GM18873 (cell line): ENCODE measurements around the gene PLEKHA7.
"Not testable (repeated sequence)": the region's sequence is repeated elsewhere in the genome, so short reads cannot be mapped to it uniquely, and the experiment has no call there.

Experiments
- ATAC-seq: cut with Tn5 transposase; IDR thresholded peaks from one replicate; pipeline ENCODE4 v1.9.1; 2021; ENCODE audit warnings: mild to moderate bottlenecking, moderate library complexity, moderate number of reproducible peaks; ENCODE audit not compliant: unreplicated experiment, low FRiP score

Gene PLEKHA7

GRCh38 chr11:16977994-16978315, 36.3 kb downstream of the PLEKHA7 start:
- ATAC-seq = no peak

GRCh38 chr11:16977136-16977993, 36.8 kb downstream of the PLEKHA7 start:
- no peak for ATAC-seq

GRCh38 chr11:16976379-16976778, 37.8 kb downstream of the PLEKHA7 start:
- ATAC-seq = no peak

GRCh38 chr11:16975906-16976305, 38.3 kb downstream of the PLEKHA7 start:
- no peak for ATAC-seq

- no peak for ATAC-seq
Observed at GRCh38 chr11:16973338-16973964, 40.8 kb downstream of the PLEKHA7 start.

GRCh38 chr11:16969010-16969999, 44.9 kb downstream of the PLEKHA7 start:
- ATAC-seq = no peak

GRCh38 chr11:16968196-16968595, 46.0 kb downstream of the PLEKHA7 start:
- no peak for ATAC-seq

- no peak for ATAC-seq
Observed at GRCh38 chr11:16966930-16967671, 47.1 kb downstream of the PLEKHA7 start.

- no peak for ATAC-seq
Observed at GRCh38 chr11:16964501-16964900, 49.7 kb downstream of the PLEKHA7 start.

GRCh38 chr11:16963316-16963876, 50.8 kb downstream of the PLEKHA7 start:
- no peak for ATAC-seq

- not testable (repeated sequence) for ATAC-seq
Observed at GRCh38 chr11:16962589-16962988, 51.6 kb downstream of the PLEKHA7 start.

- no peak for ATAC-seq
Observed at GRCh38 chr11:16962146-16962545, 52.1 kb downstream of the PLEKHA7 start.

- no peak for ATAC-seq
Observed at GRCh38 chr11:16960250-16960649, 54.0 kb downstream of the PLEKHA7 start.

GRCh38 chr11:16959602-16960001, 54.6 kb downstream of the PLEKHA7 start:
- ATAC-seq = no peak

- no peak for ATAC-seq
Observed at GRCh38 chr11:16958833-16959232, 55.4 kb downstream of the PLEKHA7 start.

GRCh38 chr11:16956538-16957153, 57.6 kb downstream of the PLEKHA7 start:
- ATAC-seq = no peak

- no peak for ATAC-seq
Observed at GRCh38 chr11:16953663-16954062, 60.6 kb downstream of the PLEKHA7 start.

GRCh38 chr11:16946477-16947282, 67.5 kb downstream of the PLEKHA7 start:
- ATAC-seq = no peak
